Measurements from ENCODE around the gene MEIS2.

Gene MEIS2

DNA sequence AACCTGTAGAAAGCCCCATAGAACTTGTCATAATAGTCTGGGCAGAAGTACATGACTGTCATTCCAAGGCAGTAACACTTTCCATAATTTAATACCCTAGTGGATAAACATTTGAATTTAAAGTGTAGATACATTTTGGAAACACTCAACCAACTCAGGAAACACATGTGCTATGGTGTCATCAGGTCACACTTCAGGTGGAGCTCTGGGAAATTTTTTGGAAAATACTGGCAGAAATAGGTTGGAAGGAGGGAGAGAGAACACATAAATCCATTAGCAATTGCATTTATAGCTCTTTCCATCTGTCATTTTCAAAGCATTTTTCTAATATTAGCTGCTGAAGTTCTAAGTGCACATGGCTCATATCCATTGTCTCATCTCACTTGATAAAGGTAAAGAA is 135.7 kb downstream of the MEIS2 start:
- no peak for DNase-seq (ENCODE audit: low spot score)

DNA sequence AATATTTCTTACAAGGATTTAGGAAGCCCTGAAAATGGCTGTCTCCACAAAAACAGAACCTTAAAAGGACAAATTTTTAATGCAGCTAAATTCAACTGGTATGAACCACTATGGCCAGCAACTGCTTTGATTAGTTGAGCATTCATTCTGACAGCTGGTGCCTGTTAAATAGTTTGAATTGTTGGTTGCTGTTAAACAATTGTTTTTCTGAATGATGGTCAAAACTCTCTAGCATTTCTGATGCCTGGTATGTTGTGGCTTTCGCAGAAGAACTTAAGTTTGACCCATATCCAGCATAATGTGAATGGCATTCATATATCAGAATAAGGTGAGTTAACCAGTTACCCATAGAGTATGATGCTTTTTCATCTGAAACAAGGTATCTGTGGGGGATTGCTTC is 138.4 kb downstream of the MEIS2 start:
- peak; percentile 36 for DNase-seq (ENCODE audit: low spot score)

DNA sequence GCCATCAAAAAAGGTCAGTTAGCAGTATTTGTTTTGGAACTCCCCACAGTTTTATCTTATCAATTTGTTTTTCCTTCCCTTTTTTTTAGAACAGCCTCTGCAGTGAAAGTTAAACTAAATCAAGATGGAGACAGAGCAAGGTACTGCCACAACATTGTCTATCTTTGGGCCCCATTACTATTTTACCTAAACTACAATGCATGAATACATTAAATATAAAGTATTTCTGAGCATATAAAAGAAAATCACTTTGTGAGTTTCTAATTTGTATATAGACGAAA is 139.5 kb downstream of the MEIS2 start:
- DNase-seq (ENCODE audit: low spot score) = no peak

DNA sequence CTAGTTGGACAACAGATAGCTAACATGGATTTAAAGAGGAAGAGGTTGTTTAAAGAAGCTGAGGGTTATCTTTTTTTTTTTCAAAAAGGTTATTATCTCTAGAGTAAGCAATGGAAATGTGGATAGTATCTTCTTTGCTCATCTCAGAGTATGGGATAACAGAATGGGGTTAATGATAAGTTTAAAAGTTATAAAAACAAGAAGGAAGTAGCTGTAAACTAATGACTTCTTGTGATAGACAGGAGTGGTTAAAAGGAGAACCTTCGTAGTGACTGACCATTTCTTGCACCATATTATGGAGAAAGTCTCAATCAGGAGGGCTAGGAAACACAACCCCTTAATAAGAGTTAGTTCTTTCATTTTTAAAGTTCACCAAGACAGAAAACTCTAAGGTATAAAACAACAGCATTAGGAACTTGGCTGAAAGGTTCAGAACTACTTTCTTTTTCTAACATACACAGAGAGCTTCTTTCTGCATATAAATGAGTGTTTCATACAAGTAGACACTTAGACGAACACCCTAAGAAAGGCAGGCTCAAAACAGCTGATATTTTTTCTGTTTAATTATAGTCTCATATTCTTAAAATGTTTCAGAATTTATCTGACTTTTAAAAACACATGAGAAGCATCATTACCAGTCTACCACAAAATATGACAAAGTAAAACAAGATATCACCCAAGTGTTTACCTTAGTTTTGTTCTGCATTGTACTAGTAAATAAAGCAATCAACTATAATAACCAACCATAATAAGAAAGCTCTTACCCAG is 140.0 kb downstream of the MEIS2 start:
- DNase-seq (ENCODE audit: low spot score) = no peak

DNA sequence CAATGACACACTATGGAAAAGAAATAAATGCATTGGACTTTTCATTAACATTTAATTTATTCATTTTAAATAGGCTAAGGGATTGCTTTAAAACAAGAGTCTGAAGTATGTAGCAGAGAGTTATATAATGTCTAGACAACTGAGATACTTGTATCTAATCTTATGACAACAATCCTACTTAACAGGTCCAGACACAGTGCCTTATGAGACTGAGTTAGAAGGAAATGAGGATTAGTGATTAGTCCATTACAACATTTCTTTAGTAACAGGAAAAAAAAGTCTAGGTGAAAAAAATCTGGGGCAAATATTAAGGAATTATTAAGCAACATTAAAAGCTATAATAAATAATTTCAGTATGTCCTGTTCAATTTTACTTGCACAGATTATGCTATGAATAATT is 140.6 kb downstream of the MEIS2 start:
- peak; percentile 14 for DNase-seq (ENCODE audit: low spot score)

DNA sequence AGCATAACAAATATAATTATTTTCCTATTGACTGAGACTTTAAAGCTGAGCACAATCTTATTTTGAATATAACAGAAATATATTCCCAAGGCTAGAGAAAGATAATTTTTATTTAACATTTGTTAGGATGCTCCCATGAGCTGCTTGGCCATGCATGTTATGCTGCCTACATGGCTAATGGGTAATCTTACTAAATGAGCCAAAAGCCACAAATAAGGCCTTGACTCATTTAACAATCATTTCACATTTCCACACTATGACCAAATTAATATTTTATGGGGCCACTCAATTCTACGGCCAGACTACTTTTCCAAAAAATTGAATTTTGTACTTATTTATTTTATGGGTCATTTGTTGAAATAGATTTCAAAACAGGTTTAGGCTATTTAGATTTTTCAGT is 141.7 kb downstream of the MEIS2 start:
- DNase-seq (ENCODE audit: low spot score) = peak; percentile 51

DNA sequence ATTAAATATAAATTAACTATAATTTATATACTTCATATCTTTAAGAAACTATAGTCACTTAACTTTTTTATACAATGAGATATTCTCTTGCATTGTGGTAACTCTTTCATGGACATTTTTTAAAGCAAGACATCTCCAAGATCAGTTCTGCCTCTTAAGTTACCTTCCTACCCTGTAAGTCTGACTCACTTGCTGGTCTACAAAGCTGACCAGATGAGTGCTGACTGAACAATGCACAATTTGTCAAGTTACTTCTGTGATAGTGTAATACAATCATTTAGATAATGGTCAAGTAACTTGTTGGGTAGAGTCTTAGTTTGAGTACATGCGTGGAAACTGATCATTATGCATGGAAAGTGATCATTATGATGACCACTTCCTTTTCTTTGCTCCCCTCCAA is 145.9 kb downstream of the MEIS2 start:
- peak; percentile 48 for DNase-seq (ENCODE audit: low spot score)

DNA sequence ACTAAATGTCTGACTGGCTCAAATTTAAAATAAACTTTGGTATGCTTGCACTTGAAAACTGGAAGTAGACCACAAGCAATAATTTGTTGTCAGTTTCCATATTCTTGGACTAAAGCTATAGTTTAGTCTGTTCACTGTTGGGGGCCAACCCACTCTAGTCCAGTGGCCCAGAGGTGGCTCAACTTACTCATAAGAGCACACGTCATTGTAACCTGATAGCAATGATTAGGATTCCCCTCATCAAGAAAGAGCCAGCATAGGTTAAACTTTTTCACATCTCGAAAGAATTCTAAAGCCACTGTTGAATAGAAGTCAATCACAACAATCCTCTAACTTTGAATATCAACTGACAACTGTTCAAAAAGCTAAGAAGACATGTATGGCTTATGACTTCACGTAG is 147.0 kb downstream of the MEIS2 start:
- DNase-seq (ENCODE audit: low spot score) = no peak

DNA sequence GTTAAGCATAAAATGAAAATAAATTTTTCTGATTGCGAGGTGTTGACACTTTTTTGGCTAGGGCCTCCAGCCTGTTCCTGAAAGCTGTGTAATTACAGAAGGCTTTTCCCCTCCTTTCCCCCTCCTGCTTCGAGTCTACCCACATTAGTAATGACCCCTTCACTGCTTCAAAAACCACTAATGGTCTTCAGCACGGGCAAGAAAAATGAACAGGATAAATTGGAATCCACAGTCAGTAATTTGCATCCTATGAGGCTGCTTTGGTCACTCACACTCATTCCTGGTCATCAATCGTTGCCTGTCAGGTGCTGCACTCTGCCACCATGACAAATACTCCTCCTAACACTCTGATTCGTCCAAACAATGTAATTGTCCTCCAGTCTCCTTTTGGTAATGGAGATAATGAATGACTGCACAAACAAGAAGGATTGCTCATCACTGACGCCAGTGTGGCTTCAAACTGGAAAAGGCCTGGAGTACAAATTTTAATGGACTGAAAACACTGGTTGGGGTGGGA is 148.6 kb downstream of the MEIS2 start:
- peak; percentile 90 for DNase-seq (ENCODE audit: low spot score)

DNA sequence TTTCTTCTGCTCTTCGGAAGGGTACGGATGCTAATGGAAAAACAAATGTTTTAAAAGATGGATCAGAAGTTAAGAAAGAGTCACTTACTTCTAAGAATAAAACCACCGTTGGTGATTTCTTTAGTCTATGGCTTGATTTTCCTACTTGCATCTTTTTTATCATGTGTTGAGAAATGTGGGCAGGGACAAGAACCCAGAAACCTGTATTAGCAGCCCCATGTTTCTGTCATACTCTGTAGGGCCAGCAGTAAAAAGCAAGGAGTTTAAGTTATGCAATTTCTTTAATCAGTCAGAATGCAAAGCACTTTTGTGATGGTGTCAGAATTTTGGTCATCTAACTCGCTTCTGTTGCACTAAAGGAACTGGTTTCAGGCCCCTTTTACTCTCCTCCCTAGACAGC is 150.0 kb downstream of the MEIS2 start:
- DNase-seq (ENCODE audit: low spot score) = no peak

DNA sequence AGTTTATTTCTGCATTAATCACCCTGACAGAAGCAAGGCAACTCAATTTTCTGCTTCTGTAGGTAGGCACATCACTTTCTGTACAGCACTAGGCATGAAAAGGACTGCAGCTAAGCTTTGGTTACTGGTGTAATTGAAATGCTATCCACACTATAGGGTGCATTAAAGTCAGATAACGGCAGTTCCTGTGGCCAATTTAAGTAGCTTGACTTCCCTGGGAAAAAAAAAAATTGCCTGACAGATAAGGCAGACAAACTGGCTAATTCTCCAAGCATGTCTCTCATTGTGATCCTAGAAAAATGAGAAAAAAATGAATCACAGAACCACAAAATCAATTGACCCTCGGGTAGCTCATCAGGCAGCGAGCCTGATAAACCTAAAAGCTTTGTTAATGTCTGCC is 151.4 kb downstream of the MEIS2 start:
- no peak for DNase-seq (ENCODE audit: low spot score)

DNA sequence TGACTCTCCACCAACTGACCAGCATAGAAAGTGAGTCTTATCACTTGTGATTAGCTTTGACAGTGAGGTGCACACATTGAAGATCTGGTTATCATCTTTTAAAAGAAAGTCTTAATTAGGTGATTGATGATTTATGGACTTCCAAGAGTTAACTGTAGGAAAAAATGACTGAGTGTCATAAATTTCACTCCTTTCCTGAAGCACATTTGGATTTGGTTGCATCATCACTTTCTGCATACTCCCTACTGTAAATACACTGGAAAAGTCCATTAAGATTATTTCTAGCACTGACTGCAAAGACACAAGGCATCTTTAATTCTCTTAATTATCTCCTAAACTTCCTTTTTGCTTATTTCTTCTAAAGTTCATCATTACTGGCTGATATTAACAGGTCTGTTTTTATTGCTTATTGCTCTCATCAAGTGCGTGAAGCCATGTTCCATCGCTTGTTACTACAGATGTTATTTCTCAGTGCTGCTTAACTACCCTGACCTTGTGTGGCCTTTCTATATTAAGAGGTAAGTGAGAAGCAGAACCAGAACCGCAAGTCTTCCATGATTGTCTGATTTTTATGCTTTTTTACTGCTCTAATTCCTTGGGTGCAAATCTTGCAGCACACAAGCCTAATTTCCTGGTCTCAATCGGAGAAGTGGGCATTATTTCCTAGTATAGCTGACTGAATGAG is 153.2 kb downstream of the MEIS2 start:
- DNase-seq (ENCODE audit: low spot score) = no peak

DNA sequence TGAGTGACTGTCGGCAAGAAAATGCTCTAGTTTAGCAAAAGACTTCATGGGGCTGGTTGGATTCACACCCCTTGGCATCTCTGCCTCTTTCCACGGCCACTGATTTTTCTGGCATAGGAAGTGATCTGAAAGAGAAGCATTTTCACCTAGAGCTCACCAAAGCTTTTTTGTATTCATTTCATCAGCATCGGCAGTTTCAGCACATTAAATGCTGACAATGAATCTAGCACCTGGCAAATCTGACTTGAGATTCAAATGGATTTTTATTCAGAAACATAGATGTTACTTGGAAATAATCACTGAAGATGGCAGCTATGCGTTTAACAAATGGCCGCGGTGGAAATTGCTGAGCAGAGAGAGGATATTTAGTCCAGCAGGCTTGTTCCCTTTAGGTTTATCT is 155.9 kb downstream of the MEIS2 start:
- no peak for DNase-seq (ENCODE audit: low spot score)

DNA sequence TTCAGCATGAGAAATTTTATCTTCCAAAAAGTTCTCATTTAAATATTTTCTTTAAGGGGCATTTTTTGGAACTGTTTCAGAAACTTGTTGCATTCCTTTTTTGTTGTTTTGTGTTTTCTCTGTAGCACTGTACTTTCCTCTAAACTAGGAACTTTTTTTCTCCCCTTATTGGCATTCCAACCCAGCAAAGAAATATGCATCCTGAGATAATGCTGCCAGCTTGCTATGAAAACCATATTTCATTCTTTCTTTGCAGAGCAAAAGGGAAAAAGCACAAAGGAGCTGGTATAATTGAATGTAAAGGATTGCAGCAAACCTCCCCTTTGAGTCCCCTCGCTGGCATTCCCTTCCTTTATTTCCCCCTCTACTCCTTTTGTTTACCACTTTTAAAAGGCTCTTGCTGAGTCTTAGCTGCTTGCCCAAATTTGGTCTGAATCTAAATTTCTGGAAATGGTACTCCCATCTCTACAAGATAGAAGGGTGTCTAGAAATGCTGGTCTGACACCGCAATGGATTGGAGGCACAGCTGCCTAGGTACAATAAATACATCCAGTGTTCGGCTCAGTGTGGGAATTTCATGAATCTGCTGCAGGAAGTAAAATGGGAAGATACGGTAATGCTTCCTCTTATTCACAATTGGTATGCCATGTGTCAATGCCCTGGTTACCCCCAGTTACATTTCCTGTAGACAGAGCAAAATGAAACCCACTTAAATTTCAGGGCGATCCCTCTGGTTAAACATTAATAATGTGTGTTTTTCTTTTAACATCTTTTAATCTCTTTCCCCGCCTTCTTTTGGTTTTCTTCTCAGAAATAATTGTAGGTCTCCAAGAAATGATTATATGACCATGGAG is 156.6 kb downstream of the MEIS2 start:
- DNase-seq (ENCODE audit: low spot score) = no peak

DNA sequence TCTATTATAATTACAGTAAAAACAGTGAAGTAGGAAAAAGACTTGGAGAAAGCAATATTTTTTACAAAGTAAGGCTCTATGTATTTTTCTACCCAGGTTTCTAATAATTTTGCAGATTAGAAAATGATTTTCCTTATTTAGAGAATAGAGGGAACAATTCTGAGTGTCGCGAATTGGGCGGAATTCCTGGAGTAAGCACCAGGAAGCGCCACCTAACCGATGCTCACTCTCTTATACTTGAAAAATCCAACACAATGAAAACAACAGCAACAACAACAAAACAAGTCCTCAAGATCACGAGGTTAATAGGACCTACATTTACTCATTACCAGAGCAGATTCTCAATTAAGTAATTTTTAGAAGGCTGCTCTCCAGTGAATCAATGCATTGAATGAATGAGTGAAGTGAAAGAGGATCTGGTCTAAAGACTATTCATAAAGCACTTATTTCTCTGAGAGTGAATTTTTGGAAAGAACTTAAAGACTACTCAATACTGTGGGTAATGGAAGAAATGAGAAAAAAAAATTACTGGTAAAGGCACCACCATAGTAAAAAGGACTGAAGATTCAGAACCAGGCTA is 158.0 kb downstream of the MEIS2 start:
- DNase-seq (ENCODE audit: low spot score) = no peak

DNA sequence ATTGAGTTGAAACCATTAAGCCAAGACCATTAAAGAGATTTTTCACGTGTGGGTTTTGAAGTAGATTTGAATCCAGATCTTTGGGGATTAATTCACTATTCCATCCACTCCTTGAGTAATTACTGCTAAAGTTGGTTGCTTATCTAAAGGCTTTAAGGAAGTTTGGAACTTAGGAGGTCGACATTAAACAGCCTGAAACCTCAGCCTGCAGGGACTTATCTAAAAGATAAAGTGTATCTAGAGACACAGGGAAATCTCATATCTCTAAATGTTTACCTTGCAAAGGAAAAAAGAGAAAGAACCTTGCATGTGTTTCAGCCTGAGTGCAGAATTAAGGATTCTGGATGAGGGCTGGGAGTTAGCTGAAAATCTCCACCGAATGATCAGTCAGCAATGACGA is 158.6 kb downstream of the MEIS2 start:
- DNase-seq (ENCODE audit: low spot score) = no peak

DNA sequence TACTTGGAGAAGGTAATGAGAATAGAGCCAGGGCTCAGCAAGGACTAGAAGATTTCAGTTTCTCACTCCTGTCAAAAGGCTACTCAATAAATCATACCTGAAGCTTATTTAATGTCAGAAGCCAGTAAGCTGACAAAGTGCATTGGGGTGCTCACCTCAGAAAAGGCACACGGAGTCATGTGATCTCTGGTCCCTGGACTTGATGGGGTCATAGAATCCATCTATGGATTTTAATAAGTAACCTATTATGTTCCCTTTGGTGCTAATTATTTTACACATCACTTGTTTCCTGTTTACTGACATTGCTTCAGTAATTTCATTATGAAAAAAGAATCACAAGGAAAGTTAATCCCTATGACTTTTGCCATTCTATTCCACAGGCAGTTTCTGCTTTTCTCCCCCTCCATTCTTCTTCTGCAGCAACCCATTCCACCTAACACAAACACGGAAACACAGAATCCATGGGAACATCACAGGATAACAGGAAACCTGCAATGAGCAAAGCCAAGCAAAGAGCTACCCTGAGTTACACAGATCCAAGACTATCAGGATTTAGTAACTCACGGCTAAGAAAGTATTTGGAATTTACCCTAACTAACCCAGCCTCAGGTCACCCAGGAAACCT is 159.6 kb downstream of the MEIS2 start:
- peak; percentile 10 for DNase-seq (ENCODE audit: low spot score)

DNA sequence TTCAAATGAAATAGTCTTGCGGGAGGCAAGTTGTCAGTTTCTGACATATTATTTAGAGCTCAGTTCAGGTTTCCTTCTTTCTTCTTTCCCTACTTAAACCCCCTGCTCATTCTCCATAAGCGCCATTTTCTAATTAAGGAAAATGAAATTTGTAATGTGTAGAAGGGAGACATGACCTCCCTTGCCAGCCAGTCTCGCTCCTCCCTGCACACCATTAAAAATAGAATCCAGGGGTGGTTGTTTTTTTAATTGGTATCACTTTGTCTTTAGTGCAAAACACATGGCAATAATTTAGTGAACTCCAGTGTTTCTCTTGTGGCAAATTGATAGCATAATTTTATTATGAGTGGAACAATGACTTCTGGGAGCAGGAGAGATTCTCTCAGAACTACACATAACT is 160.1 kb downstream of the MEIS2 start:
- no peak for DNase-seq (ENCODE audit: low spot score)

DNA sequence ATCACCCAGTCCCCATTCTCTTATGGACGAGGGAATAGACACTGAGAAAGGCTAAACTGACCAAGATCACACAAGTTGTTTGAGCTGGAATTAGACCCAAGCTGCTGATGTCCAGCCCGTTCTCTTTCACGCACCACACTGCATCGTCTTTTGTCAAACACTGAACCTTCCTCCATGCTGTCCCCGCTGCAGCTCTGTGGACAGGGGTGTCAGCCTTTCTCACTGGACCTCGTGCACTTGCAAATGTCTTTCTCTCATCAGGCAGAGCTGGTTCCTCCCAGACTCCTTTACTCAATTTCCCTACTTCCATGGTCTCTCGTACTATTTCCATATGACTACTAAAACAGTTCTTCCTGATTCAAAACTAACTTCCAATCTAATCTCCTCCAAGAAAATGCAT is 161.6 kb downstream of the MEIS2 start:
- DNase-seq (ENCODE audit: low spot score) = no peak

DNA sequence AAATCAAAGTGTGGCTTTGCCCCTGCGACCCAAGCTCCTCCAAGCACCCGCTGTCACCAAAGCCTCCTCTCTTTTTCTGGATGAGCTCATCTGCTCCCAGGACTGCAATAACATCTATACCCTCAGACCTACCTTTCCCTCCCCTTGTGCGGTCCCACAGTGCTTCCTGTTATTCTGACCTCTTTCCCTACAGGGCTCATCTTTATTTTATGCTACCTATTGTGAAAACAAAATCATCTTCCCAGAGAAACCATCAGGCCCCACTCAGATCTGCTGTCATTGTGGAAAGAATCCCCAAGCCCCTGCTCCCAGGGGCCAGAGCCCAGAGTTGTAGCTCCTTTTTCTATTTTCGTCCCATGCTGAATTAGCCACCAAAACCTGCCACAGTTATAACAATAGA is 162.2 kb downstream of the MEIS2 start:
- DNase-seq (ENCODE audit: low spot score) = no peak

DNA sequence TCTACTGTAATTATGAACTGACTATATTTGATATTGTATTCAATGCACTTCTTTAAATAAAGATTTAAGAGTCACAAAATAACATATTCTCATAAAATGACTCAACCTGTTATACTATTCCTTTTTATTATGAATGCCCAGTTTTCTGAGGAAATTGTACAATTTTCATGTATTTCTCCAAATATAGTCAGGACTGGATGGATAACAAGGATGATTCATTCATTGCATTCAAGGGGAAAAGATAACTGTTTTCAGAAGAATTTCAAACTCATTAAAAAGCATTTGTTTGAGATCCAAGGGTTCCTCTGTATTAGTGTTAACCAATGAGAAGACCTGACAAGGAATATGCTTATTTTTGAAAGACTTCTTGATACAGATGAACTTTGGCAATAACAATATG is 163.7 kb downstream of the MEIS2 start:
- no peak for DNase-seq (ENCODE audit: low spot score)
